Mesothelial cell of epicardium (in vitro differentiated cells): Measurements from ENCODE around the gene SORL1. TPM values are rescaled to one million over a fixed set of nuclear protein-coding genes. Genes with fewer than 3 reads are reported as not detected.

Experiments used
- DNase-seq, 2 experiments: peaks; one replicate each; pipeline ENCODE4 v3.0.0; 2021; ENCODE audit warnings: low spot score in 2 of 2; ENCODE audit not compliant: unreplicated experiment in 2 of 2
- H3K27ac Mint-ChIP-seq: 2 replicates; pipeline ENCODE4 v1.8.0; 2021; ENCODE audit warnings: mixed read lengths
- H3K27me3 Mint-ChIP-seq: 2 replicates; pipeline ENCODE4 v1.8.0; 2021; ENCODE audit warnings: low read depth, mixed read lengths
- H3K36me3 Mint-ChIP-seq: 2 replicates; pipeline ENCODE4 v1.8.0; 2021; ENCODE audit warnings: mixed read lengths
- H3K4me1 Mint-ChIP-seq: 2 replicates; pipeline ENCODE4 v1.8.0; 2021; ENCODE audit warnings: mixed read lengths
- H3K4me3 Mint-ChIP-seq: 2 replicates; pipeline ENCODE4 v1.8.0; 2021; ENCODE audit warnings: mild to moderate bottlenecking, moderate library complexity, mixed read lengths
- H3K9me3 Mint-ChIP-seq: 2 replicates; pipeline ENCODE4 v1.8.0; 2021; ENCODE audit warnings: mixed read lengths
- CTCF ChIP-seq: fragments of 200-600 bp; sonication (generic); IDR thresholded peaks from one replicate; pipeline ENCODE4 v1.5.0; 2021; ENCODE audit warnings: antibody characterized with exemption; ENCODE audit not compliant: unreplicated experiment
- total RNA-seq: library from RNA; stranded (reverse); gene quantifications from 3 replicates; pipeline ENCODE4 v1.2.1, GENCODE V29; 2021

SORL1 gene
- total RNA-seq, 1 donor from 2014 or later = 32.8 TPM

GRCh38 chr11:121555121-121555520 is 103.0 kb downstream of the SORL1 start:
- no peak for TF ChIP-seq CTCF
- H3K4me1 Mint-ChIP-seq = no peaks in the 10 kb centered on the region
- H3K4me3 Mint-ChIP-seq = no peak overlapping the region
- no peak overlapping the region for H3K27ac Mint-ChIP-seq
- peaks cover 7% of the 10 kb centered on the region for H3K36me3 Mint-ChIP-seq
- no peaks in the 10 kb centered on the region for H3K27me3 Mint-ChIP-seq
- DNase-seq = no peak
- H3K9me3 Mint-ChIP-seq = no peaks in the 10 kb centered on the region

GRCh38 chr11:121556937-121557336 is 104.8 kb downstream of the SORL1 start:
- TF ChIP-seq CTCF = no peak
- Mint-ChIP-seq H3K27me3 (no peaks in the 10 kb centered on the region), H3K4me1 (no peaks in the 10 kb centered on the region), H3K36me3 (peaks cover 10% of the 10 kb centered on the region), H3K27ac (no peak overlapping the region), H3K9me3 (no peaks in the 10 kb centered on the region), H3K4me3 (no peak overlapping the region)
- no peak for DNase-seq

DNA sequence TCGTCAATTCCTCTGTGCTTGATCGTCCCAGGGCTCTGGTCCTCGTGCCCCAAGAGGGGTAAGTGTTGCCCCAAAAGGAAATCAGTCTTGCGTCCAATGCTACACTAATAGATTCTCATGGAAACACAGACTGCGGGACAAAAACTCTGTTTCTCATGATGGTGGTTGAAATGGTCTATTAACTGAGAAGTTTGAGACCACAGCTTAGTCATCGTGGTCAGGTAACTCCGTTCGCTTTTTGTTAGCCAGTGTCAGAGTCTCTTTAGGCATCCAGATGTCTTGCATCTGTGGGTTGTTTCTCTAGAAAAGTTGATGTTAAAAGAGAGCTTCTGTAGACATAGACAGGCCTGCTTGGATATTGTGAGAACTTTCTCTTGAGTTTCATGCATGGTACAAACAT is 105.2 kb downstream of the SORL1 start:
- H3K27ac Mint-ChIP-seq = no peak overlapping the region

GRCh38 chr11:121559606-121560200 is 107.6 kb downstream of the SORL1 start:
- H3K27me3 Mint-ChIP-seq = no peaks in the 10 kb centered on the region
- H3K4me3 Mint-ChIP-seq = no peak overlapping the region
- H3K27ac Mint-ChIP-seq = no peak overlapping the region
- no peaks in the 10 kb centered on the region for H3K9me3 Mint-ChIP-seq
- peaks cover 13% of the 10 kb centered on the region for H3K36me3 Mint-ChIP-seq
- DNase-seq = no peak
- TF ChIP-seq CTCF = no peak
- peaks cover 9% of the 10 kb centered on the region for H3K4me1 Mint-ChIP-seq

More for the DNA sequence above, 105.2 kb downstream of the SORL1 start:
- Mint-ChIP-seq H3K4me1 (no peaks in the 10 kb centered on the region), H3K4me3 (no peak overlapping the region), H3K27me3 (no peaks in the 10 kb centered on the region), H3K36me3 (peaks cover 13% of the 10 kb centered on the region), H3K9me3 (no peaks in the 10 kb centered on the region)
- no peak for TF ChIP-seq CTCF
- DNase-seq = no peak

- H3K9me3 Mint-ChIP-seq = no peaks in the 10 kb centered on the region
These were observed 108.1 kb downstream of the SORL1 start for GRCh38 chr11:121560236-121560635.

More at GRCh38 chr11:121560236-121560635, 108.1 kb downstream of the SORL1 start:
- no peak for DNase-seq
- Mint-ChIP-seq H3K4me1 (peaks cover 9% of the 10 kb centered on the region), H3K27me3 (no peaks in the 10 kb centered on the region), H3K4me3 (no peak overlapping the region), H3K27ac (no peak overlapping the region), H3K36me3 (peaks cover 13% of the 10 kb centered on the region)
- TF ChIP-seq CTCF = no peak
